ENCODE results near the gene E2F7. TPM values are rescaled to one million over a fixed set of nuclear protein-coding genes. Genes with fewer than 3 reads are reported as not detected.

The E2F7 gene
- total RNA-seq, 1 donor from 2014 or later: 40.5 TPM

DNA sequence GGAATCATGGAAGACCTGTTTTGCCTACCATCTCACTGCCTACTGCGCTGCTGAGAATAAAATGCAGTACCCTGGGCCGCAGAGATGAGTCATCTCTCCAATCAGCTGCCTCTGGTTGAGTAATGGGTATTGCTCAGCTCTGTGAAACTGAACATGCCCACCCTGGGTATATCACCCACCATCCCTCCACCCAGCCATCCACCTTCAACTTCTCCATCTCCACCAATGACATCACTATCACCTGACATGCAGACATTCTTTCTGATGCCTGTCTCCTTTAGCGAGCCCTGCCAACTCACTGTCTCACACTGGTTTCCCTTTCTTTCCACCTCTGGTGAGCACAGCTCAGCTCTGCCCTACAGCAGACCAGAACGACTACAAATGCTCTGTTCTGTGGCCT is 33.6 kb downstream of the E2F7 start:
- Histone ChIP-seq H3K4me2 (no peak overlapping the region), H3F3A (ENCODE audit: low read depth) (no peaks in the 10 kb centered on the region), H3K79me2 (ENCODE audit: low read depth) (no peaks in the 10 kb centered on the region), H4K20me1 (ENCODE audit: low read depth) (no peaks in the 10 kb centered on the region), H3K27me3 (no peaks in the 10 kb centered on the region), H3K4me1 (no peaks in the 10 kb centered on the region), H2AFZ (replicated peaks) (no peak overlapping the region), H3K9me3 (ENCODE audit: low read depth) (no peaks in the 10 kb centered on the region), H3K27ac (no peak overlapping the region), H3K4me3 (no peak overlapping the region), H3K36me3 (peaks cover 18% of the 10 kb centered on the region), H3K9ac (no peak overlapping the region)
- H3K9me3 Mint-ChIP-seq: no peaks in the 10 kb centered on the region
- H3K4me3 Mint-ChIP-seq: no peak overlapping the region
- no peak overlapping the region for H3K27ac Mint-ChIP-seq
- H3K4me1 Mint-ChIP-seq: no peaks in the 10 kb centered on the region
- H3K27me3 Mint-ChIP-seq (ENCODE audit: insufficient read depth, low read depth): peaks cover 5% of the 10 kb centered on the region
- peaks cover 48% of the 10 kb centered on the region for H3K36me3 Mint-ChIP-seq
- TF ChIP-seq, protein P1, sequence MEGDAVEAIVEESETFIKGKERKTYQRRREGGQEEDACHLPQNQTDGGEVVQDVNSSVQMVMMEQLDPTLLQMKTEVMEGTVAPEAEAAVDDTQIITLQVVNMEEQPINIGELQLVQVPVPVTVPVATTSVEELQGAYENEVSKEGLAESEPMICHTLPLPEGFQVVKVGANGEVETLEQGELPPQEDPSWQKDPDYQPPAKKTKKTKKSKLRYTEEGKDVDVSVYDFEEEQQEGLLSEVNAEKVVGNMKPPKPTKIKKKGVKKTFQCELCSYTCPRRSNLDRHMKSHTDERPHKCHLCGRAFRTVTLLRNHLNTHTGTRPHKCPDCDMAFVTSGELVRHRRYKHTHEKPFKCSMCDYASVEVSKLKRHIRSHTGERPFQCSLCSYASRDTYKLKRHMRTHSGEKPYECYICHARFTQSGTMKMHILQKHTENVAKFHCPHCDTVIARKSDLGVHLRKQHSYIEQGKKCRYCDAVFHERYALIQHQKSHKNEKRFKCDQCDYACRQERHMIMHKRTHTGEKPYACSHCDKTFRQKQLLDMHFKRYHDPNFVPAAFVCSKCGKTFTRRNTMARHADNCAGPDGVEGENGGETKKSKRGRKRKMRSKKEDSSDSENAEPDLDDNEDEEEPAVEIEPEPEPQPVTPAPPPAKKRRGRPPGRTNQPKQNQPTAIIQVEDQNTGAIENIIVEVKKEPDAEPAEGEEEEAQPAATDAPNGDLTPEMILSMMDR (IDR thresholded peaks at IDR 0.05): no peak
- TF ChIP-seq EZH2 (IDR thresholded peaks at IDR 0.05): no peak
- no peak for TF ChIP-seq EZH2phosphoT487 (IDR thresholded peaks at IDR 0.05)
- no peak for DNase-seq (ENCODE audit: low spot score)

DNA sequence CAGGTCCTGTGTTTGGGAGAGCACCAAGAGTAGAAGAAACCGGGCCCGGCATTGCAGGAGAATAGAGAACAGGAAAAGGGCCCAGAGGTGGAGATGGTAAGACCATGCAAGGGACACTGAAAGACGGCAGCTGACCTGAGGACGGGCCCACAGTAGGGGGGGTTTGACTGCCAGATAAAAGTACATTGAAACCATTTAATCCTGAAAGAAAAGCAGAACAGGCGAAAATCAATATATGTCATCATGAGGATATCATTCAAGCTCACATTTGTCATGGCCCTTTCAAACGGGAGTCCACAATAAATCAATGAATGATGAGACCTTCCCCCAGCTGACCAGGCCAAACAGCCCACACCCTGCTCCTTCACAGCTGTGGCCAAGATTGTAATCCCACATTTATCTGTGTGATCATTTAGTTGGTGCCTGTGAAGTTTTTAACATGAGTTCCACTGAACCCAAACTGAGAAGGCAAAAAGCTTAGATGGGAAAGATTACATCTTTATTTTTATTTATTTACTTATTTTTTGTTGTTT is 39.5 kb downstream of the E2F7 start:
- H3K4me3 ChIP-seq: no peak overlapping the region
- H3K4me1 Mint-ChIP-seq: peaks cover 6% of the 10 kb centered on the region
- no peaks in the 10 kb centered on the region for H3K9me3 ChIP-seq (ENCODE audit: low read depth)
- TF ChIP-seq EZH2 (IDR thresholded peaks at IDR 0.05) (no peak), EZH2phosphoT487 (IDR thresholded peaks at IDR 0.05) (no peak)
- TF ChIP-seq, protein P1 (IDR thresholded peaks at IDR 0.05): no peak
- no peak for DNase-seq (ENCODE audit: low spot score)
- no peak overlapping the region for H3K4me3 Mint-ChIP-seq
- no peaks in the 10 kb centered on the region for H3K4me1 ChIP-seq
- H3F3A ChIP-seq (ENCODE audit: low read depth): no peaks in the 10 kb centered on the region
- no peak overlapping the region for H3K9ac ChIP-seq
- no peaks in the 10 kb centered on the region for H3K27me3 ChIP-seq
- H4K20me1 ChIP-seq (ENCODE audit: low read depth): no peaks in the 10 kb centered on the region
- peaks cover 41% of the 10 kb centered on the region for H3K36me3 Mint-ChIP-seq
- H2AFZ ChIP-seq (replicated peaks): no peak overlapping the region
- no peaks in the 10 kb centered on the region for H3K27me3 Mint-ChIP-seq (ENCODE audit: insufficient read depth, low read depth)
- no peak overlapping the region for H3K4me2 ChIP-seq
- no peaks in the 10 kb centered on the region for H3K9me3 Mint-ChIP-seq
- H3K36me3 ChIP-seq: peaks cover 18% of the 10 kb centered on the region
- H3K27ac Mint-ChIP-seq: no peak overlapping the region
- no peaks in the 10 kb centered on the region for H3K79me2 ChIP-seq (ENCODE audit: low read depth)
- no peak overlapping the region for H3K27ac ChIP-seq

DNA sequence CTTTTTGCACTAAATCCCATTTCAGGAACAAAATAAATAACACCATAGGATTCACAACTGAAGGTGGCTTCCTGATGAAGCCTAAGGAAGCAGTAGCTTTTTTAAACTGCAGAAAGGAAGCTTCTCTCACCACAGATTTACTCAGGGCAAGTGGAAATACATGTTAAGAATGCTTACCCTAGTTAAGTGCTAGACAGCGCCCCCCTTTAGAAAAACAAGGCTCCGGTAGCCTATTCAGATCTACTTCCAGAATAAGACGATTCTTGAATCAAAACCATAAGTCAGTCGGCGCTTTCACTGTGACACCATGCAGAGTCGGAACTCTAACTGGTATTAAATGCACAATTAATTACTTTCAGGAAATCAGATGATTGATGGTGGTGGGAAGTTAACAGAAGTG is 41.9 kb downstream of the E2F7 start:
- Mint-ChIP-seq H3K36me3 (peaks cover 42% of the 10 kb centered on the region), H3K27ac (no peak overlapping the region), H3K9me3 (no peaks in the 10 kb centered on the region), H3K4me3 (no peak overlapping the region), H3K4me1 (peaks cover 6% of the 10 kb centered on the region), H3K27me3 (ENCODE audit: insufficient read depth, low read depth) (no peaks in the 10 kb centered on the region)
- TF ChIP-seq, protein P1 (IDR thresholded peaks at IDR 0.05): no peak
- TF ChIP-seq EZH2phosphoT487 (IDR thresholded peaks at IDR 0.05) (no peak), EZH2 (IDR thresholded peaks at IDR 0.05) (no peak)
- Histone ChIP-seq H3K27ac (no peak overlapping the region), H3K27me3 (no peaks in the 10 kb centered on the region), H4K20me1 (ENCODE audit: low read depth) (no peaks in the 10 kb centered on the region), H3K79me2 (ENCODE audit: low read depth) (no peaks in the 10 kb centered on the region), H3K36me3 (peaks cover 16% of the 10 kb centered on the region), H3K9me3 (ENCODE audit: low read depth) (no peaks in the 10 kb centered on the region), H3K4me3 (no peak overlapping the region), H2AFZ (replicated peaks) (no peak overlapping the region), H3K4me2 (no peak overlapping the region), H3K9ac (no peak overlapping the region), H3F3A (ENCODE audit: low read depth) (no peaks in the 10 kb centered on the region), H3K4me1 (no peaks in the 10 kb centered on the region)
- DNase-seq (ENCODE audit: low spot score): no peak

Data from neural progenitor cell (in vitro differentiated cells).